Kasumi-1 (cell line): Measurements from ENCODE around the gene BMERB1.
"Not testable (repeated sequence)": the region's sequence is repeated elsewhere in the genome, so short reads cannot be mapped to it uniquely, and the experiment has no call there.

ENCODE experiments used
- DNase-seq, 2 experiments: peaks; one replicate each; lab custom pipeline; 2025; lab: John Stamatoyannopoulos, UW

Gene BMERB1

GRCh38 chr16:15559176-15559575, 124.8 kb downstream of the BMERB1 start:
- DNase-seq = no peak

DNA sequence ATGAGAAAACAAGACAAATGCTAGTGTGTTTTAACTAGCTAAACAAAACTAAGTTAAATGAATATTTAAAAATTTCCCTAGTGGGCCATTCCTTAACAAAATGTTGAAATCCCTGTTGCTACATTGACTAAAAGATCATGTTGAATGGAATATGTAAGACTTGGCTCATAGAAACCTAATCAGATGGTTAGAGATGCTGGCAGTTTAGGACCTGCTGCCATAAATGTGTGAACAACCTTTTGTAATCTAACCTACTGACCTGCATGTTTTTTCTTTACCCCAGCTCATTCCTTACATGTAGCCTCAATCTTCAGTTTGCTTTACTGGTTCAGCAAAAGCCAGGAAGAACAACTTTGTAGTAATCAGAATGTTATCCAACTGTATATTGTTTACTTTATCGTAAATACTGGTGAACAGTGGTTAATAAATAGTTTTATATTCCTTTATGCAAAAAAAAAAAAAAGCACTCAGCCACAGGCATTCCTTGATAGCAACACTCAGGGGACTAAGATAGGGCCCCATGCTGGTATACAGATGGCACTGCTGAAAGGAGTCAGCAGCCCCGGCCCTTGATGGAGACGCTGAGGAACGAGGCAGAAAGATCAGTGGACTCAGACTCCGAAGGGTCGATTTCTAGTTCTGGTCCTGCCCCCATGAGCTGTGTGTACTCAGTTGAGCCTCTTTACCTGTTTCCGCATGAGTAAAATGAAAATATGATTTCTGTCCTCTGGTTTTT, 130.4 kb downstream of the BMERB1 start:
- DNase-seq = no peak

GRCh38 chr16:15566095-15566494, 131.7 kb downstream of the BMERB1 start:
- DNase-seq = no peak

DNA sequence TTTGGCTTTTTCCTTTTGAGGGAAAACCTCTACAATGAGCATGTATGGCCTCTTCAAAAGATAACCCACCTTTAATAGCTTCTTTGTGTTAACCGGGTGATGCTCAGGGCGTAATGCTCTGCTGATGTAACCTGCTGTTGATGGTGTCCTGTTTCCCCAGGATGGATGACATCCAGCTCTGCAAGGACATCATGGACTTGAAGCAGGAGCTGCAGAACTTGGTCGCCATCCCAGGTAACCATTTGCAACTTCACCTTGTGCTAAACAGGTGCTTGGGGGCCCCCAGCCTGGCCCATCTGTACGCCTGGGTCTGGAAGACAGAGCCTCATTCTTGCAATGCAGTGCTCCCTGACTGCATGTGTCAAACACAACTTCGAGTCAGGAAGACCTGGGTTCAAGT, 133.4 kb downstream of the BMERB1 start:
- no peak for DNase-seq

DNA sequence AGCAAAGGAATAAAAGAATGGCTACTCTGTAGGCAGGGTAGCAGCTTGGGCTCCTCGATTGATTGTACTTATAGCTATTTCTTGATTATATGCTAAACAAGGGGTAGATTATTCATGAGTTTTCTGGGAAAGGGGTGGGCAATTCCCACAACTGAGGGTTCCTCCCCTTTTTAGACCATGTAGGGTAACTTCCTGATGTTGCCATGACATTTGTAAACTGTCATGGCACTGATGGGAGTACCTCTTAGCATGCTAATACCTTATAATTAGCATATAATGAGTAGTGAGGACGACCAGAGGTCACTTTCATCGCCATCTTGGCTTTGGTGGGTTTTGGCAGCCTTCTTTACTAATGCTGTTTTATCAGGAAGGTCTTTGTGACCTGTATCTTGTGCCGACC, 136.3 kb downstream of the BMERB1 start:
- not testable (repeated sequence) for DNase-seq

DNA sequence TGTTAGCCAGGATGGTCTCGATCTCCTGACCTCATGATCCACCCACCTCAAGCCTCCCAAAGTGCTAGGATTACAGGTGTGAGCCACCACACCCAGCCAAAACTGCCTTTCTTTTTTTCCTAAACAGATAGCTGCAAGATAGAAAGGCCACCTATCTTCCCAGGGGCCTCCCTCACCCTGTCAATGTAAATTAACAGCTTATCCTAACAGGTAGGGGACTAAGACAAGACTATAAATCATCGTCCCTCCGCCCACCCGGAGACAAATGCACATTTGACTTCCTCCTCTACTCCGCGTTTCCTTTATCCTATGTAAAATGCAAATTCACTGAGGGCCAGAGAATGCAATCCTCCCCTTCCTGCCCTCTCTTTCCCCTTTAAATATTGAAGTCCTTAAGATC, 137.2 kb downstream of the BMERB1 start:
- no peak for DNase-seq

DNA sequence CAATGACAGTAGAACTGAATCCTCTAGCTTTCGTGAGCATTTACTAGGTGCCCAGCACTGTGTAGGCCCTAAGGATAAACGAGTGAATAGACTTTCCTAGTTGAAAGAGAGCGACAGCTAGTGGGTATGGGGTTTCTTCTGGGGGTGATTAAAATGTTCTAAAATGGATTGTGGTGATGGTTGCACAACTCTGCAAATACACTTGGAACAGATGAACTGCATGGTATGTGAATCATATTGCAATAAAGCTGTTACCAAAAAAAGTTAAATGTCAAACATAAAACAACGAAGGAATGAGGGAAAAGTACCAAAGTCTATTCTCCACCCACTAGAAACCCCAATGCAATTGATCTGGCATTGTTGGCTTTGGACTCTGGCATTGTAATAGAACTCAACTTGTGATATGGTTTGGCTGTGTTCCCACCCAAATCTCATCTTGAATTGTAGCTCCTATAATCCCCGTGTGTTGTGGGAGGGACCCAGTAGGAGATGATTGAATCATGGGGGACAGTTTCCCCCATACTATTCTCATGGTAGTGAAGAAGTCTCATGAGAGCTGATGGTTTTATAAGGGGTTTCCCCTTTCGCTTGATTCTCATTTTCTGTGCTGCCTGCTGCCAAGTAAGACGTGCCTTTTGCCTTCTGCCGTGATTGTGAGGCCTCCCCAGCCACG, 138.1 kb downstream of the BMERB1 start:
- no peak for DNase-seq

- no peak for DNase-seq
Measured at GRCh38 chr16:15573274-15573895, 139.0 kb downstream of the BMERB1 start.

GRCh38 chr16:15573896-15574613, 139.7 kb downstream of the BMERB1 start:
- DNase-seq = not testable (repeated sequence)

GRCh38 chr16:15574614-15574948, 140.2 kb downstream of the BMERB1 start:
- no peak for DNase-seq

GRCh38 chr16:15575293-15576049, 141.1 kb downstream of the BMERB1 start:
- no peak for DNase-seq

DNA sequence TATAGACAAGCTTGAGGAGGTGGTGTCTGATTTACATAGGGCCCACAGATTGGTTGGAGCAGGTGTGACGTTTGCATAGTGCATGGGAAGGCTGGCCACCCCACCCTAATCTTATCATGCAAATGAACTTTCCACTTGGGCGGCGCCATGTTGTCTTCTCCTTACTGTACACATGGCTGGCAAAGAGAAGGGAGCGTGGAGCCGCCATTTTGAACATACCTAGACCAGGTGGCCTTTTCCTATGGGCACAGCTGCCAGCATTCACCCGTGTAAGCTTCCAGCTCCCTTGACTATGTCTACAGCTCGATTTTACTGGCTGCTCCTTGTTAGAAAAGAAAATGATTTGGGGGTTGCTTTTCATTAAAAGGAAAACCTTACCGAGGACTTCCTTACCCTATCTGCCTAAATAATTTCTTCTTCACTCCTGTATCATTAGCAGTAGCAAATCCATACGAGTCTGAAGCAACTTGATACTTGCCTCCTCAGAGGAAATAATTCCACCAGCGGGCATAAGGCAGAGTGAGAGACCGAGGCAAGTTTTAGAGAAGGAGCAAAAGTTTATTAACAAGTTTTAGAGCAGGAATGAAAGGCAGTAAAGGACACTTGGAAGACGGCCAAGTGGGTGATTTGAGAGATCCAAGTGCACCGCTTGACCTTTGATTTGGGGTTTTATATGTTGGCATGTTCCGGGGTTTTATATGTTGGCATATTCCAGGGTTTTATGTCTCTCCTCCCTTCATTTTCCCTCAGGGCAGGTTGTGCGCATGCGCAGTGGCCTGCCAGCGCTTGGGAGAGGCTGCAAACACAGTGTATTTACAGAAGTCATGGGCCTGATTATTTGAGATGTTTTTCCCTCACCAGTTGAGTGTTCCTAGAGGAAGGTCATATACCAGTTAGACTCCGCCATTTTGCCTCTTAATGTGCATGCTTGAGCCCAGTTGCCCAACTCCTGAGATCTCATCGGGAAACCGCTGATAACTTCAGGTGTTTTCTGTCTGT, 142.9 kb downstream of the BMERB1 start:
- no peak for DNase-seq

DNA sequence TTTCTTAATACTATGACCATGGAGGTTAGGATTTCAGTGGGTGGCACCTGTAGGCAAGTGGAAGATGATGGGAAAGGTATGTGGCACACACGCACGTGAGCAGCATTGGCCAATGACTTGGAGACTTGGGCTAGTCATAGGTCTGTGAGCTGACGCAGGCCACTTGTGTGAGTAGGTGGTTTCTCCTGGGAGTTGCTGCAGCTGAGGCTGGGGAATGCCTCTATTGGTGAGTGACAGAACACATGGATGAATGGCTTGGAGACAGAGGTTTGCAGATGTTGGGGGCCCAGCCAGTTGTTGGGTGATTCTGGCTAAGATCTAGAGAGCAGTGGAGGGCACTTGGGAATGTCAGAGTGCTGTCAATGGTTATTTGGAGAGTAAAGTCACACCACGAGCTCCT, 144.4 kb downstream of the BMERB1 start:
- no peak for DNase-seq

DNA sequence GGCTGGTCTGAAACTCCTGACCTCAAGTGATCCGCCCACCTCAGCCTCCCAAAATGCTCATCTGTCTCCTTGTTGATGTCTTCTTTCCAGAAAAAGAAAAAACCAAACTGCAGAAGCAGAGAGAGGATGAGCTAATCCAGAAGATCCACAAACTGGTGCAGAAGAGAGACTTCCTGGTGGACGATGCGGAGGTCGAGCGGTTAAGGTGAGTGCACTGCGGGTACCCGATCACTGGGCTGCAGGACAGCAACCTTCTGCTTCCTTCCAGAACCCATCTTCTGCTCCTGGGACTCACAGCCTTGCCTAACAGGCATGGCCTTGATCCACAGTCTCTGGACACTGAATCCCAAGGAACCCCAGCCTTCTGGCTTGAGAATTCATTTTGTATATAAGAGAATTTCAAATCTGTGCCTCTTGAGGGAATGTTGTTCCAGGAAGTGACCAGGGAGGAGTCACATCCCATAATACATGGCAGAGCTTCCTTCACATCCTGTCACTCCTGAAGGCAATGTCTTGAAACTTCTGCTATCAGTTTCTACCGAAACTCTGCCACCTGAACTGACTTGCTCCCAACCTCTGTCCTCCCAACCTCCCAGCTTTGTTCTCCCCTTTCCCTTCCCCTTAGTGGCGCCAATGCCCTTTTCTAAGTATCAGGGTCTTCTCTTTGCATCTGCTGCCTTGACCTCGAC, 146.9 kb downstream of the BMERB1 start:
- no peak for DNase-seq

GRCh38 chr16:15583526-15583925, 149.1 kb downstream of the BMERB1 start:
- DNase-seq = no peak

GRCh38 chr16:15585956-15586355, 151.6 kb downstream of the BMERB1 start:
- no peak for DNase-seq

DNA sequence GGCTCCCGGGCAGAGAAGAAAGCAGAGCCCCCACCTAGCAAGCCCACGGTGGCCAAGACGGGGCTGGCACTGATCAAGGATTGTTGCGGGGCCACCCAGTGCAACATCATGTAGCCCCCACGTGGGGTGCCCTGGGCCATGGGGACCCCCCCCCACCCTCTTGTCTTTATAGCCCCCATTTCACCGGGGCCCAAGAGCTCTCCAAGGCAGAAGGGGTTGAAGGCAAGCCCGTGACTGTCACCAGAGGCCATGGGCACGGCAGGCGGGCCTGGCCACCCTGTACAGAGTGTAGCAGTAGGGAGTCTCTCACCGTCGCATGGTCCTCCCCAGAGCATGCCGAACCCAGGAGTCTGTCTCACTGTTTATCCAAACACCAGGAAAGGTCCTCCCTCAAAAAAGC, 152.3 kb downstream of the BMERB1 start:
- DNase-seq = no peak

DNA sequence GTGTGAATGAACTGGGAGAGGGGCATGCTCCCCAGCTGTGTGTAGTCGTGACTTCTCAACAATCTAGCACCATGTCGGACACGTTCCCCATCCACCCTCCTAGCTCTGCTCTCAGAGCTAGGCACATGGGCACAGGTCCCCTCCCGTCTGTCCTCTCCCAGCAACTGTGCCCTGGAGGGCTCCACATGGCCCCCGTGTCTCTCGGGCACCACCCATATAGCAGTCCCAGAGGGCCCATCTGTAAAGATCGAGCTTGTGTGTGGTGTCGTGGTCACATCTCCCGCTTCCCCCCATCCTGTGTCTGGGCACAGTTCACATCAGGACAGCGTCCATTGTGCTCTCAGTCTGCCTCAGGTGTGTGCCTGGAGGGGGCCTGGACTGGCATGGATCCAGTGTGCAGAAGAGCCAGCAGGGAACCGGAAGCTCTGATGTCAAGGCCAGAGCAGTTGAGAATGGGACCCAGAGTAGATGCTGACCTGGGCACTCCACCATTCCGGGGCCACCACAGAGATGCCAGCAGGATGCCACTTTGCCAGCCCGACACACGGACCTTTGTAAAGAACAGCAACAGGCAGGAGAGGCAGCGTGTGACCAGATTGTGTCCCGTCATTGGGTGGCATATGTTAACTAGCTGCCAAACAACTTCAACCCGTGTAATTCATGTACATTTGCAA, 152.9 kb downstream of the BMERB1 start:
- no peak for DNase-seq

- DNase-seq = no peak
Measured at GRCh38 chr16:15592324-15592723, 157.9 kb downstream of the BMERB1 start.

- DNase-seq = no peak
Measured at GRCh38 chr16:15593235-15593634, 158.8 kb downstream of the BMERB1 start.
